GM18858 (cell line): ENCODE data around the gene RALGPS1.

Experiments used
- ATAC-seq: cut with Tn5 transposase; IDR thresholded peaks from one replicate; pipeline ENCODE4 v1.9.1; 2021; ENCODE audit not compliant: unreplicated experiment

The RALGPS1 gene

GRCh38 chr9:127092041-127092608, 177.5 kb downstream of the RALGPS1 start:
- no peak for ATAC-seq

GRCh38 chr9:127093319-127094020, 178.9 kb downstream of the RALGPS1 start:
- no peak for ATAC-seq

GRCh38 chr9:127095411-127095810, 180.8 kb downstream of the RALGPS1 start:
- ATAC-seq = no peak

GRCh38 chr9:127096208-127096607, 181.6 kb downstream of the RALGPS1 start:
- ATAC-seq = no peak

GRCh38 chr9:127097683-127098082, 183.1 kb downstream of the RALGPS1 start:
- no peak for ATAC-seq

- no peak for ATAC-seq
These were observed 184.5 kb downstream of the RALGPS1 start for GRCh38 chr9:127098916-127099553.

- no peak for ATAC-seq
These were observed 185.1 kb downstream of the RALGPS1 start for GRCh38 chr9:127099664-127100063.

- ATAC-seq = no peak
These were observed 187.6 kb downstream of the RALGPS1 start for GRCh38 chr9:127102176-127102575.

- ATAC-seq = no peak
These were observed 188.2 kb downstream of the RALGPS1 start for GRCh38 chr9:127102788-127103187.

- no peak for ATAC-seq
These were observed 190.2 kb downstream of the RALGPS1 start for GRCh38 chr9:127104581-127105311.

GRCh38 chr9:127105805-127106465, 191.4 kb downstream of the RALGPS1 start:
- ATAC-seq = no peak

GRCh38 chr9:127106466-127106855, 191.9 kb downstream of the RALGPS1 start:
- ATAC-seq = no peak

GRCh38 chr9:127107171-127107928, 192.8 kb downstream of the RALGPS1 start:
- ATAC-seq = no peak

- no peak for ATAC-seq
These were observed 193.6 kb downstream of the RALGPS1 start for GRCh38 chr9:127107929-127108876.

- ATAC-seq = no peak
These were observed 194.7 kb downstream of the RALGPS1 start for GRCh38 chr9:127109212-127109711.

GRCh38 chr9:127112056-127112455, 197.5 kb downstream of the RALGPS1 start:
- ATAC-seq = no peak

GRCh38 chr9:127112735-127113161, 198.2 kb downstream of the RALGPS1 start:
- ATAC-seq = no peak

- ATAC-seq = no peak
These were observed 198.8 kb downstream of the RALGPS1 start for GRCh38 chr9:127113191-127113972.
